Testis (tissue), 3 donors: Measurements from ENCODE around the gene SLC26A11. TPM values are rescaled to one million over a fixed set of nuclear protein-coding genes. Genes with fewer than 3 reads are reported as not detected.

Experiments
- DNase-seq: peaks from one replicate; pipeline ENCODE4 v3.0.0-alpha.2; 2019
- H3K27ac ChIP-seq, 2 donors: fragments of 200-600 bp; sonication (generic); one replicate each; pipeline ENCODE4 v1.5.1; 2019
- H3K27me3 ChIP-seq: fragments of 200-600 bp; sonication (generic); one replicate; pipeline ENCODE4 v1.5.1; 2019
- H3K36me3 ChIP-seq: fragments of 200-600 bp; sonication (generic); one replicate; pipeline ENCODE4 v1.5.1; 2017; ENCODE audit warnings: low read depth; ENCODE audit errors: missing control alignments
- H3K4me1 ChIP-seq: fragments of 200-600 bp; sonication (generic); one replicate; pipeline ENCODE4 v1.5.1; 2019
- H3K4me3 ChIP-seq, 2 donors: fragments of 200-600 bp; sonication (generic); one replicate each; pipeline ENCODE4 v1.5.1; 2017 to 2019
- H3K9me3 ChIP-seq: fragments of 200-600 bp; sonication (generic); one replicate; pipeline ENCODE4 v1.5.1; 2017
- POLR2A ChIP-seq: fragments of 450-650 bp; IDR thresholded peaks from one replicate; pipeline ENCODE4 v1.6.1; 2017; ENCODE audit warnings: antibody characterized with exemption, mild to moderate bottlenecking, moderate library complexity
- WGBS, 2 donors: methylation state at CpG; one replicate each; pipeline ENCODE4 v1.1.5; 2018; 5-methylcytosine and 5-hydroxymethylcytosine counted together
- intact Hi-C: fragments of 100-400 bp; cut with DNase I; formaldehyde crosslinking; loops from one replicate; pipeline ENCODE4 v1.15.1; 2023; ENCODE audit warnings: low total_unique reads
- polyA plus RNA-seq: library from polyadenylated mRNA; stranded (reverse); fragments of 350-450 nt; fragmentation: Illumina TruSeq; extraction: RNeasy Lipid Tissue Mini Kit (QIAGEN cat#74804); gene quantifications from one replicate; pipeline ENCODE4 v1.2.3, GENCODE V29; 2014; ENCODE audit warnings: low read depth, low replicate concordance; ENCODE audit not compliant: insufficient read depth
- total RNA-seq, 2 donors: library from RNA; depleted of rRNA; stranded (reverse); fragments of >200 nt; gene quantifications; one replicate each; pipeline ENCODE4 v1.2.3, GENCODE V29; 2016
- TF ChIP-seq, protein P1 (sequence below), 3 experiments: fragments of 450-650 bp in 2 of 3; fragments of 200-600 bp in 1 of 3; sonication (generic) in 1 of 3; IDR thresholded peaks; one replicate each; pipeline ENCODE4 v1.5.1; 2016 to 2019; ENCODE audit warnings: antibody characterized with exemption in 3 of 3, mild to moderate bottlenecking in 2 of 3, moderate library complexity in 1 of 3

The SLC26A11 gene
- total and polyA plus RNA-seq, 3 donors from 2014 or later = 8.4 to 19.0 (median 16.9) TPM

- peak overlapping the region; percentile 79 to 81 for H3K4me3 ChIP-seq
- WGBS, 2 donors = 2 to 3% methylated on average over 7 to 35 of the region's 41 CpGs
- intact Hi-C loops = no loop called here
- H3K27ac ChIP-seq = peak overlapping the region; percentile 86 to 87
- peak; percentile 45 for DNase-seq
- no peaks in the 10 kb centered on the region for H3K27me3 ChIP-seq
- H3K9me3 ChIP-seq = no peaks in the 10 kb centered on the region
- H3K36me3 ChIP-seq = no peaks in the 10 kb centered on the region
- TF ChIP-seq POLR2A = no peak
- TF ChIP-seq, protein P1, sequence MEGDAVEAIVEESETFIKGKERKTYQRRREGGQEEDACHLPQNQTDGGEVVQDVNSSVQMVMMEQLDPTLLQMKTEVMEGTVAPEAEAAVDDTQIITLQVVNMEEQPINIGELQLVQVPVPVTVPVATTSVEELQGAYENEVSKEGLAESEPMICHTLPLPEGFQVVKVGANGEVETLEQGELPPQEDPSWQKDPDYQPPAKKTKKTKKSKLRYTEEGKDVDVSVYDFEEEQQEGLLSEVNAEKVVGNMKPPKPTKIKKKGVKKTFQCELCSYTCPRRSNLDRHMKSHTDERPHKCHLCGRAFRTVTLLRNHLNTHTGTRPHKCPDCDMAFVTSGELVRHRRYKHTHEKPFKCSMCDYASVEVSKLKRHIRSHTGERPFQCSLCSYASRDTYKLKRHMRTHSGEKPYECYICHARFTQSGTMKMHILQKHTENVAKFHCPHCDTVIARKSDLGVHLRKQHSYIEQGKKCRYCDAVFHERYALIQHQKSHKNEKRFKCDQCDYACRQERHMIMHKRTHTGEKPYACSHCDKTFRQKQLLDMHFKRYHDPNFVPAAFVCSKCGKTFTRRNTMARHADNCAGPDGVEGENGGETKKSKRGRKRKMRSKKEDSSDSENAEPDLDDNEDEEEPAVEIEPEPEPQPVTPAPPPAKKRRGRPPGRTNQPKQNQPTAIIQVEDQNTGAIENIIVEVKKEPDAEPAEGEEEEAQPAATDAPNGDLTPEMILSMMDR (IDR thresholded peaks at IDR 0.05) = no peak
- peaks cover 12% of the 10 kb centered on the region for H3K4me1 ChIP-seq
These were observed 549 bp downstream of the SLC26A11 start for GRCh38 chr17:80220736-80221215.

GRCh38 chr17:80221351-80222105 lies 1.3 kb downstream of the SLC26A11 start:
- 54 to 58% methylated on average over 16 to 28 of the region's 29 CpGs for WGBS, 2 donors
- Histone ChIP-seq H3K9me3 (no peaks in the 10 kb centered on the region), H3K27ac (peak overlapping the region; percentile 86 to 87), H3K27me3 (no peaks in the 10 kb centered on the region), H3K4me1 (peaks cover 12% of the 10 kb centered on the region), H3K36me3 (no peaks in the 10 kb centered on the region), H3K4me3 (peak overlapping the region; percentile 79 to 81)
- intact Hi-C loops = no loop called here
- DNase-seq = no peak
- TF ChIP-seq, protein P1 (IDR thresholded peaks at IDR 0.05) = no peak
- no peak for TF ChIP-seq POLR2A

GRCh38 chr17:80222376-80223141 lies 2.3 kb downstream of the SLC26A11 start:
- no peaks in the 10 kb centered on the region for H3K9me3 ChIP-seq
- 86 to 91% methylated on average over 17 to 18 of the region's 18 CpGs for WGBS, 2 donors
- no peaks in the 10 kb centered on the region for H3K36me3 ChIP-seq
- H3K4me3 ChIP-seq = no peak overlapping the region
- peaks cover 12% of the 10 kb centered on the region for H3K4me1 ChIP-seq
- intact Hi-C loops = no loop called here
- no peak for DNase-seq
- TF ChIP-seq, protein P1 (IDR thresholded peaks at IDR 0.05) = no peak
- TF ChIP-seq POLR2A = no peak
- H3K27ac ChIP-seq = no peak overlapping the region
- H3K27me3 ChIP-seq = no peaks in the 10 kb centered on the region

GRCh38 chr17:80223142-80223815 lies 3.1 kb downstream of the SLC26A11 start:
- Histone ChIP-seq H3K9me3 (no peaks in the 10 kb centered on the region), H3K4me1 (peaks cover 12% of the 10 kb centered on the region), H3K36me3 (no peaks in the 10 kb centered on the region), H3K4me3 (no peak overlapping the region), H3K27me3 (no peaks in the 10 kb centered on the region), H3K27ac (no peak overlapping the region)
- no peak for DNase-seq
- intact Hi-C loops = no loop called here
- WGBS, 2 donors = 92 to 96% methylated on average over 18 of the region's 18 CpGs
- no peak for TF ChIP-seq POLR2A
- TF ChIP-seq, protein P1 (IDR thresholded peaks at IDR 0.05) = no peak
